Type B pancreatic cell (in vitro differentiated cells): Measurements from ENCODE around the gene PSME1. TPM values are rescaled to one million over a fixed set of nuclear protein-coding genes. Genes with fewer than 3 reads are reported as not detected.

Source experiments
- DNase-seq: peaks from one replicate; pipeline ENCODE4 v3.0.0; 2021; ENCODE audit warnings: mixed read lengths; ENCODE audit not compliant: unreplicated experiment; ENCODE audit errors: extremely low spot score
- H3K27ac Mint-ChIP-seq: 2 replicates; pipeline ENCODE4 v1.8.0; 2021; ENCODE audit warnings: mild to moderate bottlenecking, mixed read lengths
- H3K27me3 Mint-ChIP-seq: 2 replicates; pipeline ENCODE4 v1.8.0; 2021; ENCODE audit warnings: mixed read lengths
- H3K36me3 Mint-ChIP-seq: 2 replicates; pipeline ENCODE4 v1.8.0; 2021; ENCODE audit warnings: mixed read lengths
- H3K4me1 Mint-ChIP-seq: one replicate; pipeline ENCODE4 v1.8.0; 2021; ENCODE audit warnings: mixed read lengths; ENCODE audit not compliant: unreplicated experiment
- H3K4me3 Mint-ChIP-seq: 2 replicates; pipeline ENCODE4 v1.8.0; 2021; ENCODE audit warnings: mild to moderate bottlenecking, mixed read lengths
- H3K9me3 Mint-ChIP-seq: 2 replicates; pipeline ENCODE4 v1.8.0; 2021; ENCODE audit warnings: mixed read lengths
- CTCF ChIP-seq: fragments of 200-600 bp; sonication (generic); conservative IDR thresholded peaks from 2 replicates; pipeline ENCODE4 v1.5.0; 2021; ENCODE audit warnings: antibody characterized with exemption, mild to moderate bottlenecking
- total RNA-seq: library from RNA; stranded (reverse); gene quantifications from 2 replicates; pipeline ENCODE4 v1.2.1, GENCODE V29; 2021; ENCODE audit warnings: low replicate concordance

The PSME1 gene
- total RNA-seq, 1 donor from 2014 or later = 142 TPM

- DNase-seq = no peak
- H3K9me3 Mint-ChIP-seq = no peaks in the 10 kb centered on the region
- H3K4me1 Mint-ChIP-seq = peaks cover 5% of the 10 kb centered on the region
- H3K4me3 Mint-ChIP-seq = no peak overlapping the region
- H3K27ac Mint-ChIP-seq = no peak overlapping the region
- peaks cover 7% of the 10 kb centered on the region for H3K36me3 Mint-ChIP-seq
- no peaks in the 10 kb centered on the region for H3K27me3 Mint-ChIP-seq
- TF ChIP-seq CTCF = no peak
Measured at GRCh38 chr14:24106672-24107271, 29.2 kb upstream of the PSME1 start.

GRCh38 chr14:24108336-24108874 is 27.6 kb upstream of the PSME1 start:
- H3K4me3 Mint-ChIP-seq = peak overlapping the region; percentile 40
- peaks cover 5% of the 10 kb centered on the region for H3K4me1 Mint-ChIP-seq
- DNase-seq = no peak
- no peaks in the 10 kb centered on the region for H3K27me3 Mint-ChIP-seq
- TF ChIP-seq CTCF = no peak
- H3K27ac Mint-ChIP-seq = peak overlapping the region; percentile 80
- H3K9me3 Mint-ChIP-seq = no peaks in the 10 kb centered on the region
- H3K36me3 Mint-ChIP-seq = peaks cover 3% of the 10 kb centered on the region

- H3K36me3 Mint-ChIP-seq = peaks cover under 1% of the 10 kb centered on the region
- no peak overlapping the region for H3K4me3 Mint-ChIP-seq
- no peak overlapping the region for H3K27ac Mint-ChIP-seq
- peaks cover 5% of the 10 kb centered on the region for H3K4me1 Mint-ChIP-seq
- no peaks in the 10 kb centered on the region for H3K9me3 Mint-ChIP-seq
- no peak for DNase-seq
- TF ChIP-seq CTCF = no peak
- no peaks in the 10 kb centered on the region for H3K27me3 Mint-ChIP-seq
Measured at GRCh38 chr14:24110060-24110459, 25.9 kb upstream of the PSME1 start.

GRCh38 chr14:24110523-24110922 is 25.5 kb upstream of the PSME1 start:
- TF ChIP-seq CTCF = no peak
- H3K4me3 Mint-ChIP-seq = no peak overlapping the region

GRCh38 chr14:24113379-24113800 is 22.6 kb upstream of the PSME1 start:
- Mint-ChIP-seq H3K4me1 (peaks cover 24% of the 10 kb centered on the region), H3K36me3 (peaks cover 11% of the 10 kb centered on the region), H3K27ac (peak overlapping the region; percentile 99), H3K27me3 (no peaks in the 10 kb centered on the region), H3K9me3 (no peaks in the 10 kb centered on the region), H3K4me3 (peak overlapping the region; percentile 99)
- no peak for TF ChIP-seq CTCF
- DNase-seq = no peak

More at GRCh38 chr14:24110523-24110922, 25.5 kb upstream of the PSME1 start:
- peaks cover 10% of the 10 kb centered on the region for H3K4me1 Mint-ChIP-seq
- no peak overlapping the region for H3K27ac Mint-ChIP-seq
- DNase-seq = no peak
- no peaks in the 10 kb centered on the region for H3K27me3 Mint-ChIP-seq
- no peaks in the 10 kb centered on the region for H3K9me3 Mint-ChIP-seq
- H3K36me3 Mint-ChIP-seq = peaks cover 5% of the 10 kb centered on the region
